Measurements from ENCODE around the gene EVL. TPM values are rescaled to one million over a fixed set of nuclear protein-coding genes. Genes with fewer than 3 reads are reported as not detected.

EVL gene
- total and polyA plus RNA-seq, 2 of the 8 experiments (the other 6 are each of a cell fraction or from before 2014, with no cell fraction given) = 30.7 to 64.6 TPM

- no peak for TF ChIP-seq CHD7 (IDR thresholded peaks at IDR 0.05; ENCODE audit: insufficient replicate concordance, low read length)
Observed at GRCh38 chr14:100047600-100047999, 17.6 kb upstream of the EVL start (continued).

Measured in H1 (cell line).